Stimulated activated CD4-positive, alpha-beta T cell treated with anti-CD3 and anti-CD28 coated beads, Interleukin-1b, Interleukin-23, amount 100 ng/mL, for 4 hours (primary cell): ENCODE results near the gene PGS1.

ENCODE experiments used
- DNase-seq, 2 donors: peaks; one replicate each; pipeline ENCODE4 v3.0.0-alpha.2; 2020; ENCODE audit warnings: low read depth in 2 of 2

The PGS1 gene

DNA sequence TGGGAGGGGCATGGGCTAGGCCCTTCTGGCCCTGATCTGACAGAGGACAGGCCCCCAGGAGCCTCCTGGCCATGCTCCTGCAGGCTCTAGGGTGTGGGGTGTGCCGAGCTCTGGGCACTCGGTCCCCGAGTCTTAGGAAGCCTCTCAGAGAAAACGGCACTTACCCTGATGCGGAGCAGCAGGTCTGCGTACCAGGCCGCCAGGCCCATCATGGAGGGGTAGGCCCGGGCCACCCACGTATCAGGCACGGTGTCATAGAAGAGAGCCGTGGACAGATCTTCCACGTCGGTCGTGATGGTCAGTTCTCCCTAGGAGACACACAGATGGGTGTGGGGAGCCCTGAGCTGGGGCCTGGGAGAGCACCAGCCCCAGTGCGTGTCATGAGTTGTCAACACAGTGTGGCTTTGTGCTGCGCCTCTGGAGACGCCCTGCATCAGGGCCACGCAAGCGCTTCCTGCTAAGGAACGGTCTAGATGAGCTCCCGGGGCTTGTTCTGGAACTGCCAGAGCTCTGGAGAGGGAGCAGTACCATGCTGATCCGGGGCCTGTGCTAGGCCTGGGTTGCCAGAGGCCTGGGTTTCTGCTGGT, 47.9 kb downstream of the PGS1 start:
- no peak for DNase-seq

DNA sequence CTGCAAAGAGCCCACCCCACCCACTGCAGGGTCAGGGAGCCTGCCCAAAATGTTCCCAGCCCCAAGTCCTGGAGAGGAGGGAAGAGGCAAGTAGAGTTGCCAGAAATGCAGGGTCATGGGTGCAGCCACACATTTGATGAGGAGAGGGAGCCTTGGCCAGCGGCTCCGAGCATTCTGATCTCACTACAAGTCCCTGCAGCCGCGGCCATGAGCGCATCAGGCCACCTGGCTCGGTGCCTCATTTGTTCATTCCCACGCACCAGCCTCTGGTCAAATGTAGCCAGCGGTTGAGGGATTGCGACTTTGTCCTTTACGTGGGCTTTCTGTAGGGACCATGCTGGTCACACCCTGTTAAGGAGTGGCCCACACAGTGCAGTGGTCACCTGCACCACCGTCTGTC, 48.7 kb downstream of the PGS1 start:
- DNase-seq: no peak

DNA sequence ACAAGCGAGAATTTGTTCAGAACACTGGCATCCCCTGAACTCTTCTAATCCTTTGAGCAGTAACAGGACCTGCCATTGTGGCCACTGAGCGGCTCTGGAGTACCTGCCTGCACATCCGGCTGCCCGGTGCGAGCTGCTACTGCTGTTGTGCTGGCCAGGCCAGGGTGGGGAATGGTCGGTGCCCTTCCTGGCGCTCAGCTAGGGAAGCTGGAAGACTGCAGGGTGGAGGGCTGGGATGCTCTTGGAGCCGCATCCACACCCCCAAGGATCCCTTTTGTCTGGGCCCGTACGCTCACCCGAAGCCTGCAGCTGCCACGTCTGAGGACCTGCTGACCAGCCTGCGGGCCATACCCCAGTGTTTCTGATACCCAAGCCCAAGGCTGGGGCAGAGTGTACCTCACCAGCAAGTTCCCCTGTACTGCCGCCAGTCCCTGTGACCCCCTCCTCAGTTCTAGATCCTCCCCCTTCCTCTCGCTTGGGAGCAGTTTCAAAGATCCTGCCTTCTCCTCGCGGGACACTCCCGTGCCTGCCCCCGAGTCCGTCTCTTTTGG, 49.7 kb downstream of the PGS1 start:
- no peak for DNase-seq

DNA sequence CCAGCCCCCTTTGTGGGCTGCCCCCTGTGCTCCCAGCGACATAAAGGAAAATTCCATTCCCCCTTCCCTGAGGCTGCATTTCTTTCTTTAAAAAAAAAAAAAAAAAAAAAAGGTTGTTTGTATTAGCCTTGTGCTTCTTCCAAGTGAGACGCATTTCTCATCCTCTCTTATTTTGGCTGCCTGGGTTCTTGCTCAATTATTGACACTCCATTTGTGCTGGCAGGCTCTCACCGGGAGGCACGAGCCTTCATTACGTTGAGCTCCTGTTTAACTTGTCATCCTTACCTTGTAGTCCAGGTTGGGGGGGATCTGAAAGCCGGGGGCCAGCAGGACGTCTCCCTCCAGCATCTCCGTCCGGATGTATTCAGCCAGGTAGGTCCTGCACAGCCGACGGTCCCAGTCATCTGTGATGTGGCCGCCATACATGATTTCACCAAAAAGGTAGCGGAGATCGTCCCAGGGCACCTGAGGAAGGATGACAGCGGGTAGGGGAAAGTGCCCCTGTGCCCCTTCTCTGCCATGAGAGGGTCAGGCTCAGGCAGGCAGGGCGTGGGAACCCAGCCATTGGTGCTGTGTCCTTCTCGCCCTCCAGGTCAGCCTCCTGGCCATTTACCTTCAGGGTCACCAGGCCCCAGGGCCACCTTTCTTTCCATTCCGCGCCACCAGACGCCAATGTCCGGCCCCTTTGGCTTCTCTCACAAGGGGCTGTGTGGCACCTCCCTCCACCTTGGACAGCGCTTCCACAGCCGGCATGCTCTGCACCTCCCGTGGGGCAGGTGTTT, 50.6 kb downstream of the PGS1 start:
- no peak for DNase-seq

DNA sequence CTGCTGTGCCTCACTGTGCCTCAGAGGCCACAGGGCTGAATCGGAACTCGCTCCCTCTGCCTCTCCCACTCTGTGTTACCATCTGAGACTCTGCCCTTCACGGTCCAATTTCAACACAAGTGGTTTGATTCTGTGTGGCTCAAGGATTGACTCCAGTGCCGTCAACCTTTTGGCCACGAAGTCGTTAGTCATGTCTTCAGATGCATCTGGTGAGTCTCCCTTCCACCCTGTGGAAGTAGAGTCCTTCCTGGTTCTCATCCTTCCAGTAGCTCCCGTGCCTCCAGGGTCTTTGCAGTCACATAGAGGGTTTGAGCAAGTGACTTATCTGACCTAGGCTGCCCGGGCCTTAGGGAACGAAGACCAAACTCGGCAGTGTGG, 51.2 kb downstream of the PGS1 start:
- DNase-seq: no peak

DNA sequence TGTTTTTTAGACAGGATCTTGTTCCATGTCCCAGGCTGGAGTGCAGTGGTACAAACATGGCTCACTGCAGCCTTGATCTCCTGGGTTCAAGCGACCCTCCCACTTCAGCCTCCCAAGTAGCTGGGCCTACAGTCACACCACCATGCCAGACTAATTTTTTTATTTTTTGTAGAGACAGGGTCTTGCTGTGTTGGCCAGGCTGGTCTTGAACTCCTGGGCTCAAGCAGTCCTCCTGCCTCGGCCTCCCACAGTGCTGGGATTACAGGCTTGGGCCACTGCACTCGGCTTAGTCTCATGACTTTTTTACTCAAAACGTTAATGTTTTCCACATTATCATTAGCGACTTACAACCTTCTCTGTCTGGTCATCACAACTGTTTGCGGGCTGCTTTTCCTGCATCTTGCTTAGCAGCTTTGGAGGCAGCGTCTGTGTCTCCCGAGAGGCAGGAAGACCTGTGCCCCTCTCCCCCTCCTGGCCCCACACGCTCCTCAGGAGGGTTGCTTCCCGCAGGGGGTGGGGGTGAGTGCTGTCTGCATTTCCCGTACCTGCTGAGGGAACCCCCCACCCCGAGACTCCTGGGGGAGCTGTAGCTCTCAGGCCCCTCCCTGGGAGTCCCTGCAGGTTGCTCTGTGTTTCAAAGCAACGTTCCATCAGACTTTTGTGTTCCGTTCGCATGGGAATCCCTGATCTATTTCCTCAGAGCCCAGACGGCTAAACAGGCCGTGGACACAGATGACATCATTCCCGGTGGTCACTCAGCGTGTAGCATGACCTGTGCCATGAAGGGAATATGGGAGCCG, 52.6 kb downstream of the PGS1 start:
- DNase-seq: no peak

DNA sequence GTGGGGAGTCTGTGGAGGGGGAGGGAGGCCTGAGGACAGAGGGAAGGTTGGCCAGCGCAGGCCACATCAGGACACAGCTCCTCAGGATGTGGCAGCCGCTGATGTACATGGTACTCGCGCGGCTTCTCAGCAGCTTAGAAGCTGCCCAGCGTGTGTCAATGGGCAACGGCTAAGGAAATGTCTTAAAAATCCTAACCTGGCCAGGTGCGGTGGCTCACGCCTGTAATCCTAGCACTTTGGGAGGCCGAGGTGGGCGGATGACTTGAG, 53.2 kb downstream of the PGS1 start:
- DNase-seq: no peak

DNA sequence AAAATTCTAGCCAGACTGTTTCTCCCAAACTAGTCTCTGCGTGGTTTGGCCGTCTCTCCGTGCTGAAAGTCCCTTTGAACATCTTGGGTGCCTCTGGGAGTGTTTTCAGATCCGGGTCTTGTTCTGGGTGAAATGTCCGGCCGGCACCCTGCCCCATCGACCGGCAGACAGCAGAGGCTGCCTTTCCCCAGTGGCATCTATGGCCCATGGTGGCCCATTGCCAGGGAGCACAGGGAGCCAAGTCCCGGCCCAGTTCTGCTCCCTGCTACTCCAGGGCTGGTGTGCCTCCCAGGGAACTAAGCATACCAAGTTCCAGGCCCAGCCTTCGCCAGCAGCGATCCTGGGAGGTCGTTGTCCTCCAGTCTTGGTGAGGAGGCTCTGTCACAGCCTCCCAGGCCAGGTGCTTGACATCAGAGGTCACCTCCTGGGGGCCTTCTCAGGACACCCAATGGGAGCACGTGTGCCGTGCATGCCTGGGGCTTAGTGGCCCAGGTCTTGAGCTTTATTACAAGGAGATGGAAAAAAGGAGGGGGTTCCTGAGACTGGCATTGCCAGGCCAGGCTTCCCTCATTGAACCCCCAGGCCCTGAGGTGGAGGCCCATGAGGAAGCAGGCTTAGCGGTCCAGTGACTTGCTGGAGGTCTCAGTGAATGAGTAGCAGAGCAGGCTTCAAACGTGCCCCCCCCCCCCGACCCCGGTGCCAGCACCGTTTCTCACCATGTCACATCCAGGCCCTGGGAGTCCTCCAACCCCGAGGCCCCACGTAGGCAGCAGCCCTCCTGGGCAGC, 54.0 kb downstream of the PGS1 start:
- DNase-seq: no peak

DNA sequence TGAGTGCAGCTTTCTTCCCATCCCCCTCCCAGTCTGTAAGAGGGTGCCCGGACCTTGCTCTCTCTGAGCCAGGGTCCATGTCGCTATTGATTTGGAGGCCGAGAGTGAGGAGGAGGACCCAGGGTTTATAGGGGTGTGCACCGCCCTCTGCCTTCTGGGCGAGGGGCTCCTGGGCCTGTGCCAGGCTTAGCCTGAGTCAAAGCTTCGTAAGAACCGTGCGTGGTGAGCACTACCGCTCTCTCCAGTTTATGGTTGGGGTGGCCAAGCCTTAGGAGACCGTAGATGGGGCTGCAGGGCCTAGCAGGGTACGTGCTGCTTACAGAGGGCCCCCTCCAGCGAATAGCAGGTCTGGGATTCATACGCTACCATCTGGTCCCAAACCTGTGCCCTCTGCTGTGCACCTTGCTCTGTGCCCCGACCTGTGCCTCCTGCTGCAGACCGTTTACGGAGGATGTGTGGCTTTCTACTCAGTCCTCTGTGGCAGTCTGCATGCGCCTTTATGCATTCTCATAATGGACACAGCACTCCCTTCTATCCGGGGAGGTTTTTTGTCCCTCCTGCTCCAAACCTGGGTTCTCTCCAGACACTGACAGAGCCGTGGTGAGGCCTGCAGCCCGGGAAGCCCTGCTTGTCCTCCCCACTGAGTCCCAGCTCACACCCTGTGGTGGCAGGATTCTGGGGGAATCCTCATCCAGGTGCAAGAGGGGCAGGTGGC, 54.7 kb downstream of the PGS1 start:
- DNase-seq: no peak

DNA sequence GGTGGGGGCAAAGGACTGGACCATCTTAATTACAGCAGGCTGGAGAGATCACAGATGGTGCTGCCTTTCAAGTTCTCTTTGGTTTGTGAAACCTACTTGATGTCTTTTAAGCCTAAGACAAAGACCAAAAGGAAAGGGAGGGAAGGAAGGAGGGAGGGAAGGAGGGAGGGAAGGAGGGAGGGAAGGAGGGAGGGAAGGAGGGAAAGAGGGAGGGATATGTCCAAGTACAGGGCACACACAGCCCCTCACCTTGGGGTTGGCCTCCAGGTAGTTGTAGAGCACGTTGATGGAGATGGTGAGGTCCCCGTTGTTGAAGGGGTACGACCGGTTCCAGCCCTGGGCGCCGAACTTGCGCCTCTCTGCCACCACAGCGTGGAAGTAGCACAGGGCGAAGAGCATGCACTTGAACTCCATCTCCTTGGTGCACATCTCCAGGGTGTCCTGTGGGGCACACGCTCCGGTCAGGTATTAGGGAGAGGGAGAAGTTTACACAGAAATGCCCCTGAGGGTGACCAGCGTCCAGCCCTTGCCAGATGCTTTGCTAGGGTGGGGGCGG, 55.4 kb downstream of the PGS1 start:
- no peak for DNase-seq

DNA sequence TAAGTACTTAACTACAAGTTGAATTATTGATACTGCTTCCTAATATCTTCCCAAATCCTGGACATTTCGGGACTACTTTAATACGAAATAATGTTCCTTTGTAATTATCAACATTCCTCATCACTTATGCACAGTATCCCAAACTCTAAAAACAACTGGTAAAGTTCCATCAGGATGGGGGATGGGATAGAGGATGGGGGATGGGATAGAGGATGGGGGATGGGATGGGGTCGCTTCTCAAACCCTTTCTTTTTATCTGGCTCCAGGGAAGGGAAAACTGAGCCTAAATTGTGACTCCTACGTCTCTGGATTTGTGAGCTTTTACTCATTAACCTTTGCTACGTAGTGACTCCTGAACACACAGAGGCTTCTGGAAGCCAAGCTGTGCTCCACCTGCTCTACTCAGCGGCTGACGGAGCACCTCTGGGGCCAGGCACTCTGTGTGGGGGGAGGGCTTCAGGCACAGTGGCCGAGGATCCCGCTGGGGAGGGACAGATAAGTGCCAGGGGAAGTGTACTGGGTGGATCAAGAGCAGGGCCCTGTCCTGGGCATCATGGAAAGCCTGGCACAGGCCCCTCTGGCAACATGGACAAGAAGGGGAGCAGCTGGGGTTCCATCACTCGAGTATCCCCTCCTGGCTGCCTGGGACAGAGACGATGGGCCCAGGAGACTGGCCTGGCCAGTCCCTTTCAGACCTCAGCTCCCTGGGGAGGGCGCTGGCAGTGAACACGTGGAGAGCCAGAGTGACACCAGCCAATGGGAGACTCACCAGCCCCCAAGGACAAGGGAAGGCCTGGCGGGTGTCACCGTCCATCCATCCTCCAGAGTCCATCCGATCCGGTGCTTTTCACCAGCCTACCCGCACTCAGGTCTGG, 56.2 kb downstream of the PGS1 start:
- no peak for DNase-seq

DNA sequence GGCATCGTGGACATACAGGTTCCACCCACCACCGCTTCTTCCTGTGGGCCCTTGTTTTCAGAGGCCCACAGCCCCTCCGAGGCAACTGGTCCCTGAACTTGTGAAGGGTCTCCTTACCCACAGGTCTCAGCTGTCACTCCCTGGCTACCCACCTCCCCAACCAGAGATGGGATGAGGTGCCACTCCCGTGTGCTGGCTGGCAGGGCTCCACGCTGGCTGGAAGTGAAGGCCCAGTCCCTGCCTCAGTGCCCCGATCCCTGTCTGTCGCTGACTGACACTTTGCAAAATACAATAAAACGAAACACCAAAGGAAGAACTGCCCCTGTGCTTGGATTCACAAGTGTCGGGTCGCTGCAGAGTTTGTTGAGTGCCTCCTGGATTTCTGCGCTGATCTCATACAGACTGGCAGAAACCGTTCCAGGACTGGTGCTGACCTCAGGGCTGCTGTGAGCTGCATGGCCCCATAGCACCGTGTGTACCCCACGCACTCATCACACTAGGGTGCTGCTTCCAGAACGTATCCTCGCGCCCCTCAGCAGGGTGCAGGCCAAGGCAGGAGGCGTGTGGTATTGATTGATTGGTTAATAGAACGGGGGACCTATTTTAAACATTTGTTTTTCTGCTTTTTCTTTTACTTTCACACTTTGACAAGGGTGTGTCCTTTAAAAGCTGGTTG, 57.0 kb downstream of the PGS1 start:
- no peak for DNase-seq

DNA sequence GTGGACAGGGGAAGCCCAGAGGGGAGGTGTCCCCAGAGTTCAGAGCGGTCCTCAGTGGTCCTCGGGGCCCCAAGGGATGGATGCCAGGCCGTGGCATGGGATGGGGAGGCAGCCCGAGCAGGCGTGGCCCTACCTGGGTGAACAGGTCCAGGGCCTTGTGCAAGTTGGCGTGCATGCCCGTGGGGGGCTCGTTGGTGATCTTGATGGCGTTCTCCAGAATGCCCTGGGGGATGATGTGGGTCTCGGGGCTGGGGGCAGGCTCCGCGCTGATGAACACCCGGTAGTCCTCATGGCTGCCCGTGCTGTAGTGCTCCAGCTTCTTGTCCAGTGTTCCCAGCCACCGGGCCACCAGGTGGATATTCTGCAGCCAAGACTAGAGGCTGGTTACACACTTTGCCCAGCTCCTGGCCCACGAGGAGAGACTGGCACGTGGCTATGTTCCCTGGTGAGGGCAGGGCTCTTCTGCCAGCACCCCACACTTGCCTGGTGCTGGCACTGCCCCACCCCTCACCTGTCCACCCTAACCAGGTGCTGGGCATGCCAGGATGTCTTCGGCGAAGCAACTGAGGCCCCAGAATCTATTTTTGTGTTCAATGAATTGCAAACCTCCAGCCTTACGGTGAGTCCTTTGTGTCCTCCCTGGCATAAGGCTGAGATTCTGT, 59.2 kb downstream of the PGS1 start:
- DNase-seq: no peak

DNA sequence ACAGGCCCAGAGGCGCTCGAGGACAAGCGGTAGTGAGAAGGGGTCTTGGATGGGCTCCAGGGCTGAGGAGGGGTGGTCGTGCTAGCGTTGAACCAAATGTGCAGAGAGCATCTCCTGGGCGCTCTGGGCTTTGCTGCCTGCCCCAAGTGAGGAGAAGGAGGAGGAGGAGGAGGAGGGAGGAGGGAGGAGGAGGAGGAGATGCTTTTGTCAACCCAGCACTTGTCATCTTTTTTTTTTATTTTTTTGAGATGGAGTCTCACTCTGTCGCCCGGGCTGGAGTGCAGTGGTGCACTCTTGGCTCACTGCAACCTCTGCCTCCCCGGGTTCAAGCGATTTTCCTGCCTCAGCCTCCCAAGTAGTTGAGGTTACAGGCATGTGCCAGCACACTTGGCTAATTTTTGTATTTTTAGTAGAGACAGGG, 59.8 kb downstream of the PGS1 start:
- DNase-seq: no peak

DNA sequence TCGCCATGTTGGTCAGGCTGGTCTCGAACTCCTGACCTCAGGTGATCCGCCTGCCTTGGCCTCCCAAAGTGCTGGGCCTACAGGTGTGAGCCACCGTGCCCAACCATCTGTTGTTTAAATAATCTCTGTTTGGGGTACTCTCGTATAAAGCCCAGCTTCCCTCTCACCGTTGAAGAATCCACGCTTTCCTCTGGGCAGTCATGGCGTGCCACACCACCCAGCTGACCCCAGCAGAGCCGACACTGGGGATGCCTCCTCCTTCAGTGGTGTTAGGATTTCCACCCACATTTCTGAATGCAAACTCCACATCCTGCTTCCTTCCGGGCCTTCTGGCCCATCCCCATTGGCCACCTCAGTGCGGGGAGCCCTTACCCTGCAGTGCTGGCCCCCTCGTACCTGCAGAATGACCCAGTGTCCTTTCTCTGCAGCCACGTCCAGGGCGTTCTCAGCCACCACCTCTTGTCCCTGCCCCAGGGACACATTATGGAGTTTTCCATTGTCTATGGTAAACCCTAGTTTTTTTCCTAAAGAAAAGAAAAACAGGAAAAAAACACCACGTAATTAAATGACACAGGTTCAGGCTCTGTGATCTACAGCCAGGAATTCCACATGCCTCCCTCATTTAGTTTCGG, 60.4 kb downstream of the PGS1 start:
- DNase-seq: no peak

DNA sequence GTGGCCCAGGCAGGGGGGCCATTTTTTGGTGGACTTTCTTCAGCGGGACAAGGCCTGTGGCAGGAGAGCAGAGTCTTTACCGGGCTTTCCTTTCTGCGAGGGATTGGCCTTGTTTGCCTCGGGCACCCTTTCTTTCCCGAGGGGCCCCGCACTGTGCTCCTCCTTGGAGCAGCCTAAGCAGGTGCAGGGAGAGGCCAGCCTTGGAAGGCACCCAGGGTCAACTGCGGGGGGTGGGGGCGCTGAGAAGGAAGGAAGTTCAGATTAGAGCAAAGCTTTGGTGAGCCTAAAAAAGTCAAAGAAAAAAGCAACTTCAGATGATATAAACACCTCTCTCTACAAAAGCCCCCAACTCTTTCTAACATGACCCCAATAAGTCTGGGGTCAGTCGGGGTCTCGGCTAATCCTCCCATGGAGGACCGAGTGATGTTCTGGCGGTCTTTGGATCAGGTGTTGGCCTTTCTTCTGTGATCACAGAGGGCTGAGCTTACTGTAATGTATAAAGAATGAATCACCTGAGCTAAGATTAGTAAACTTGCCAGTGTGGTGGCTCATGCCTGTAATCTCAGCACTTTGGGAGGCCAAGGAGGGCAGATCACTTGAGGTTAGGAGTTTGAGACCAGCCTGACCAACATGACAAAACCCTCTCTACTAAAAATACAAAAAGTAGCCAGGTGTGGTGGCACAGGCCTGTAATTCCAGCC, 63.0 kb downstream of the PGS1 start:
- DNase-seq: no peak

DNA sequence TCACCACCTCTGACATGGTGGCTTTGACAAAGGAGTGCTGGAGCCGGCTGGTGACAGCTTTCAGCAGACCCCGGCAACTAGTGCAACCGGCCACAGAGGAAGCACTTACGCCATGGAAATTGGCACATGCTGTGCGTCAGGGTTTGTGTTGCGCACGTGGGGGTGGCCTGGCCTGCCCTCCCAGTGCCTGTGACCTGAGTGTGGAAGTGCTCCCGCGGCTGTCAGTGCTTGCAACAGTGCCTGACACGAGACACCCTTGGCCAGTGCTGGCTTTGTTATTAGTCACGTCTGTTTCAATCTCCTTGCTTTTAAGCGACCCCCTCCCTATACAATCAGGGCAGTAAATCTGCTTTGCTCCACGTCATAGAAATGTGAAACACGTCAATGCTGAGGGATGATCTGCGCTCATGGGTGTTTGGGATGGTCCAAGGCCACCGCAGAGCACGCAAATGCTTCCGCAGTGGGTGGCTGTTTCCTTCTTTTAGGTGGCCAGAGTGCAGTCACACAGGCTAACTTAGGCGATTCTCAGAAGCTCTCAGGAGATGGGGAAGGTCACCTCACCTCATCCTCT, 64.3 kb downstream of the PGS1 start:
- DNase-seq: no peak

DNA sequence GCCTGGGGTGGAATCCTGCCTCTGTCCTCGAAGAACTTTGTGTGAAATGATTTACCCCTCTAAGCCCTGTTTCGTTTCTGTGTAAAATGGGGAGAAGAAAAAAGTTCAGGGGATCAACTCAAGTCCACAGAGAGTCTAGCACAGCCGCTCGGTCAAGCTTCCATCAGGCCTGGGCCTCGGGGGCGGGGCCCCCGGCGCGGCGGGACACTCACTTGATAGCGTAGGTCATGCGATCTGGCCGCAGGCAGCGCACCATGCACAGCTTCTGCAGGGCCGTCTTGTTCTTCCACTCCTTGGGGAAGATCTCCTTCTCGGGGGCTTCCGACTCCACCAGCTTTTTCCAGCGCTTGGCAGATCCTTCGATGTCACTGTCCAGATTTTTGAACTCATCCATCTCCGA, 65.9 kb downstream of the PGS1 start:
- DNase-seq: no peak
